Measurements from ENCODE around the gene TNS3.

The TNS3 gene

DNA sequence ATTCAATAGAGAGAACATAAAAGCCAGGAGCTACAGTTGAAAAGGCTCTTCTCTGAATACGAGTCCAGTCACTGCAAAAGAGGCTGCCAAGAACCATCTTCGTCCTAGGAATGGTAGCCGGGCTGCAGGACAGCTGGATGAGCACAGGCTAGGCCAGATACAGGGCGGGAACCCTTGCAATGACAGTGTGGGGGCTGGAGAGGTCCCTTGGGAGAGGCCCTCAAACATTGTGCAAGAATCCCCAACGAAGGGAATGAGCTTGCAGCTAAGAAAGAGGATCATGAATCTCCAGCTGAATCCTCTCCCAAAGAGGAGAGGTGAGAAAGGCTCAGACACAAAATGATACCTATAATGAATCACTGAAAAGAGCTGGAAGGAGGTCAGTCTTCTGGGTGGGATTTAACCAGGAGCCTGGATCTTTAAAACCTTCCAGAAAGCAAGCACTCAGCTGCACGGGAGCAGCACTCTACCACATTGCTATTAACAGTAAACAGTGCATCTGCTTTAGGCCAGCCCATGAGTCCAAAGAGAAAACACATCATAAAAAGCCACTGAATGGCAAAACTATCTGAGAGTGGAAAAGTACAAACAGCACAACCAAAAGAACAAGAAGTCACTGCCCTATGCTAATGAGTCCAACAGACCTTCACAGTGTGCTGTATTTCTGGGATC is 287.9 kb downstream of the TNS3 start:
- Histone ChIP-seq H3K4me1 (ENCODE audit: insufficient read depth, low read length) (no peaks in the 10 kb centered on the region), H2AFZ (ENCODE audit: low read depth, low read length) (no peak overlapping the region), H3K36me3 (ENCODE audit: insufficient read depth, low read length) (peaks cover 23% of the 10 kb centered on the region), H3K4me3 (ENCODE audit: low read length) (no peak overlapping the region), H3K27me3 (ENCODE audit: insufficient read depth, low read length) (no peaks in the 10 kb centered on the region), H3K9me3 (ENCODE audit: low read length) (no peaks in the 10 kb centered on the region)

DNA sequence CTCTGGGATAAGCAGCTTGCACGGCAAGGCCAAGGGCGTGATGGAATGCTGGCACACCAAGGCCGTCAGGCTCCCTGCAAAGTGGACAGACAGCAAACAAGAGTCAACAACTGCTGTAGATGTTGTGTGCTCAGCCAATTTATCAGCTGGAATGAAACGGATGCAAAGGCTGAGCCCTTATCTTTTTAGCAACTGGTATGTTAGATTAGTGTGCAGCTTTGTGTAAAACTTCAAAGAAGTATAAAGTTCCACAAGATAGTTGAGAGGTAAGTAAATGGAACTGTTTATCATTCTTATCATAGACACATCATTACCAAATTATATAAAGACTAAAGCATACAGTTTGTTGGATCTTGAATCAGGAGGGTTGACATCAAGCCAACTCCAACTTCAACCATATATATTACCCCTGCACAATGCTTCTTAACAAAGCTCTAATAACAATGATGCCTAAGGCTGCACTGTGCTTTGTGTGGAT is 289.0 kb downstream of the TNS3 start:
- H3K4me3 ChIP-seq (ENCODE audit: low read length) = no peak overlapping the region
- H2AFZ ChIP-seq (ENCODE audit: low read depth, low read length) = no peak overlapping the region
- H3K9me3 ChIP-seq (ENCODE audit: low read length) = no peaks in the 10 kb centered on the region
- no peaks in the 10 kb centered on the region for H3K27me3 ChIP-seq (ENCODE audit: insufficient read depth, low read length)
- H3K36me3 ChIP-seq (ENCODE audit: insufficient read depth, low read length) = peaks cover 23% of the 10 kb centered on the region
- no peaks in the 10 kb centered on the region for H3K4me1 ChIP-seq (ENCODE audit: insufficient read depth, low read length)

GRCh38 chr7:47291461-47292081 is 290.3 kb downstream of the TNS3 start:
- Histone ChIP-seq H3K36me3 (ENCODE audit: insufficient read depth, low read length) (peaks cover 23% of the 10 kb centered on the region), H2AFZ (ENCODE audit: low read depth, low read length) (no peak overlapping the region), H3K4me1 (ENCODE audit: insufficient read depth, low read length) (no peaks in the 10 kb centered on the region), H3K27me3 (ENCODE audit: insufficient read depth, low read length) (no peaks in the 10 kb centered on the region), H3K9me3 (ENCODE audit: low read length) (no peaks in the 10 kb centered on the region), H3K4me3 (ENCODE audit: low read length) (no peak overlapping the region)

- Histone ChIP-seq H3K27me3 (ENCODE audit: insufficient read depth, low read length) (no peaks in the 10 kb centered on the region), H3K9me3 (ENCODE audit: low read length) (no peaks in the 10 kb centered on the region), H3K4me1 (ENCODE audit: insufficient read depth, low read length) (no peaks in the 10 kb centered on the region), H3K4me3 (ENCODE audit: low read length) (no peak overlapping the region), H3K36me3 (ENCODE audit: insufficient read depth, low read length) (peaks cover 23% of the 10 kb centered on the region), H2AFZ (ENCODE audit: low read depth, low read length) (no peak overlapping the region)
These were observed 291.0 kb downstream of the TNS3 start for GRCh38 chr7:47290867-47291266.

GRCh38 chr7:47290466-47290865 is 291.4 kb downstream of the TNS3 start:
- H3K36me3 ChIP-seq (ENCODE audit: insufficient read depth, low read length) = peaks cover 23% of the 10 kb centered on the region

GRCh38 chr7:47288060-47288459 is 293.9 kb downstream of the TNS3 start:
- Histone ChIP-seq H3K36me3 (ENCODE audit: insufficient read depth, low read length) (peaks cover 28% of the 10 kb centered on the region), H3K9me3 (ENCODE audit: low read length) (no peaks in the 10 kb centered on the region), H3K4me1 (ENCODE audit: insufficient read depth, low read length) (no peaks in the 10 kb centered on the region), H2AFZ (ENCODE audit: low read depth, low read length) (no peak overlapping the region), H3K27me3 (ENCODE audit: insufficient read depth, low read length) (no peaks in the 10 kb centered on the region), H3K4me3 (ENCODE audit: low read length) (no peak overlapping the region)

More at GRCh38 chr7:47290466-47290865, 291.4 kb downstream of the TNS3 start:
- Histone ChIP-seq H3K9me3 (ENCODE audit: low read length) (no peaks in the 10 kb centered on the region), H3K27me3 (ENCODE audit: insufficient read depth, low read length) (no peaks in the 10 kb centered on the region), H2AFZ (ENCODE audit: low read depth, low read length) (no peak overlapping the region), H3K4me3 (ENCODE audit: low read length) (no peak overlapping the region), H3K4me1 (ENCODE audit: insufficient read depth, low read length) (no peaks in the 10 kb centered on the region)

GRCh38 chr7:47285860-47286491 is 295.9 kb downstream of the TNS3 start:
- no peak overlapping the region for H3K4me3 ChIP-seq (ENCODE audit: low read length)
- H3K36me3 ChIP-seq (ENCODE audit: insufficient read depth, low read length) = peaks cover 25% of the 10 kb centered on the region
- H3K27me3 ChIP-seq (ENCODE audit: insufficient read depth, low read length) = no peaks in the 10 kb centered on the region
- no peaks in the 10 kb centered on the region for H3K9me3 ChIP-seq (ENCODE audit: low read length)
- no peak overlapping the region for H2AFZ ChIP-seq (ENCODE audit: low read depth, low read length)
- no peaks in the 10 kb centered on the region for H3K4me1 ChIP-seq (ENCODE audit: insufficient read depth, low read length)

- Histone ChIP-seq H2AFZ (ENCODE audit: low read depth, low read length) (no peak overlapping the region), H3K4me3 (ENCODE audit: low read length) (no peak overlapping the region), H3K36me3 (ENCODE audit: insufficient read depth, low read length) (peaks cover 22% of the 10 kb centered on the region), H3K9me3 (ENCODE audit: low read length) (no peaks in the 10 kb centered on the region), H3K27me3 (ENCODE audit: insufficient read depth, low read length) (no peaks in the 10 kb centered on the region), H3K4me1 (ENCODE audit: insufficient read depth, low read length) (no peaks in the 10 kb centered on the region)
These were observed 296.9 kb downstream of the TNS3 start for GRCh38 chr7:47284691-47285635.

DNA sequence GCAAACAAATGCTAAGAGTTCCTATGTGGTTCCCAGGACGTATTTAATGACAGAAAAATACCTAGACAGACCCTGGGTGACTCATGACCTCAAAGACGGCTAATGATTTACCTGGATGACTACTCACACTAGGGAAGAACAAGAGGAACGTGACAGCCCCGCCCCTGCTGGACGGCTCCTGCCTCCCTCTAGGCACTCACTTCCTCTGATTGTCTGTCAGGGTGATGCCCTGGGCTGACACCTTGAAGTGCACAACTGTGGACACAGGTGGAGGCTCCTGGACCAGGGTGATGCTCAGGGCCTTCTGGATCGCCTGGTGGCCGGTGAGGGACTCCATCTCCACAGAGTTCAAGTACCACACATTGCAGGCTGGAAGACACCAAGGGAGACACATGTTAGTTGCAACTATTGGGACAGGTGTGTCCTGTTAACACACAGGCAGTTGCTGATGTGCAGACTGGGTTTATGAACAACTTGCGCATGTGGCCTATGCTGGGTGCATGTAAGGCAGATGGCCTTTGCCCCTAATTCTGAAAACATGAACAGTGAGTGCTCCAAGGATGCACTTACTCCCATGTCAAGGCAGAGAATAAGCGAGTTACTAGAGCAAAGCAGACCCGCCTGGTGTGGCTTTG is 298.3 kb downstream of the TNS3 start:
- no peak overlapping the region for H3K4me3 ChIP-seq (ENCODE audit: low read length)
- no peaks in the 10 kb centered on the region for H3K9me3 ChIP-seq (ENCODE audit: low read length)
- H3K4me1 ChIP-seq (ENCODE audit: insufficient read depth, low read length) = no peaks in the 10 kb centered on the region
- no peak overlapping the region for H2AFZ ChIP-seq (ENCODE audit: low read depth, low read length)
- H3K36me3 ChIP-seq (ENCODE audit: insufficient read depth, low read length) = peaks cover 22% of the 10 kb centered on the region
- no peaks in the 10 kb centered on the region for H3K27me3 ChIP-seq (ENCODE audit: insufficient read depth, low read length)

GRCh38 chr7:47282790-47283496 is 299.0 kb downstream of the TNS3 start:
- no peaks in the 10 kb centered on the region for H3K4me1 ChIP-seq (ENCODE audit: insufficient read depth, low read length)
- H2AFZ ChIP-seq (ENCODE audit: low read depth, low read length) = no peak overlapping the region
- no peaks in the 10 kb centered on the region for H3K9me3 ChIP-seq (ENCODE audit: low read length)
- peaks cover 22% of the 10 kb centered on the region for H3K36me3 ChIP-seq (ENCODE audit: insufficient read depth, low read length)
- H3K27me3 ChIP-seq (ENCODE audit: insufficient read depth, low read length) = no peaks in the 10 kb centered on the region
- H3K4me3 ChIP-seq (ENCODE audit: low read length) = no peak overlapping the region

DNA sequence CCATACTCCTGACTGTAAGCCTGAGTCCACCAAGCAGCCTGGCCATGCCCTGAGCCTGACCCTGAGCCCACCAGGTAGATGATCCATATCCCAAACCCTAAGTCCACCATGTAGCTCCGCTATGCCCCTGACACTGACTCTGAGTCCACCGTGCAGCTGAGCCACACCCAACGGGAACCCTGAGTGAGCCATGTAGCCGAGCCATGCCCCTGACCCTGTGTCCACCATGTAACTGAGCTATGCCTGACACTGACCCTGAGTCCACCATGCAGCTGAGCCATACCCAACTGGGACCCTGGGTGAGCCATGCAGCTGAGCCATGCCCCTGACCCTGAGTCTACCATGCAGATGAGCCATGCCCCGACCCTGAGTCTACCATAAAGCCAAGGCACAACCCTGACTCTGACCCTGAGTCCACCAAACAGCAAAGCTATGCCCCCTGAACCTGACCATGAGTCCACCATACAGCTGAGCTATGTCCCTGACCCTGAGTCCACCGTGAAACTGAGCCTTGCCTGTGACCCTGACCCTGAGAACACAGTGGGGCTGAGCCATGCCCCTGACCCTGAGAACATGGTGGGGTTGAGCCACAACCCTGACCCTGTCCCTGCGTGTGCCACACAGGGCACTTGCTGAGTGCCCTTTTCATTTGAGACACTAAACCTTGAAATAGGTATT is 299.8 kb downstream of the TNS3 start:
- H3K4me1 ChIP-seq (ENCODE audit: insufficient read depth, low read length) = no peaks in the 10 kb centered on the region
- H2AFZ ChIP-seq (ENCODE audit: low read depth, low read length) = no peak overlapping the region
- peaks cover 25% of the 10 kb centered on the region for H3K36me3 ChIP-seq (ENCODE audit: insufficient read depth, low read length)

More for the DNA sequence above, 299.8 kb downstream of the TNS3 start:
- H3K4me3 ChIP-seq (ENCODE audit: low read length) = no peak overlapping the region
- H3K9me3 ChIP-seq (ENCODE audit: low read length) = no peaks in the 10 kb centered on the region
- no peaks in the 10 kb centered on the region for H3K27me3 ChIP-seq (ENCODE audit: insufficient read depth, low read length)
